ENCODE measurements around the gene PTPRA. TPM values are rescaled to one million over a fixed set of nuclear protein-coding genes. Genes with fewer than 3 reads are reported as not detected.

PTPRA gene
- total and polyA plus RNA-seq, 2 of the 4 experiments (the other 2 are of a cell fraction) = 35.0 to 50.0 TPM

DNA sequence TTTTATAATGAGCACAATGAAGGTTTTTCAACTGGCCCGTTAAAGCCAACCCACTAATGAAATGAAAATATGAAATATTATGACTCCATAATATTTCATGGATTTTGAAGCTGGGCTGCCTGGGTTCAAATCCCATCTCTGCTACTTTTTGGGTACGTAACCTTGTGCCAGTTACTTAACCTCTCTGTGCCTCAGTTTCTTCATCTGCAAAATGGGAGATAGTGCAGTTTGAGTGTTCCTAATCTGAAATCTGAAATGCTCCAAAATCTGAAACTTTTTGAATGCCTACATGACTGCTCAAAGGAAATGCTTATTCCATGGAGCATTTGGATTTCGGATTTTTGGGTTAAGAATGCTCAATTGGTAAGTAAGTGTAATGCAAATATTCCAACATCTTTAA lies 29.5 kb downstream of the PTPRA start:
- H3K18ac ChIP-seq (ENCODE audit: low read depth, low read length) = no peak overlapping the region

More for the DNA sequence above, 29.5 kb downstream of the PTPRA start:
- in situ Hi-C loops (cut with MboI; ENCODE audit: low sequenced_read_pairs) (no loop called here), dilution Hi-C loops (cut with HindIII; ENCODE audit: low sequenced_read_pairs, unreplicated experiment) (no loop called here), intact Hi-C loops (cut with micrococcal nuclease) (no loop called here)
- TF ChIP-seq, protein P1, sequence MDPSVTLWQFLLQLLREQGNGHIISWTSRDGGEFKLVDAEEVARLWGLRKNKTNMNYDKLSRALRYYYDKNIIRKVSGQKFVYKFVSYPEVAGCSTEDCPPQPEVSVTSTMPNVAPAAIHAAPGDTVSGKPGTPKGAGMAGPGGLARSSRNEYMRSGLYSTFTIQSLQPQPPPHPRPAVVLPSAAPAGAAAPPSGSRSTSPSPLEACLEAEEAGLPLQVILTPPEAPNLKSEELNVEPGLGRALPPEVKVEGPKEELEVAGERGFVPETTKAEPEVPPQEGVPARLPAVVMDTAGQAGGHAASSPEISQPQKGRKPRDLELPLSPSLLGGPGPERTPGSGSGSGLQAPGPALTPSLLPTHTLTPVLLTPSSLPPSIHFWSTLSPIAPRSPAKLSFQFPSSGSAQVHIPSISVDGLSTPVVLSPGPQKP (IDR thresholded peaks at IDR 0.05; ENCODE audit: borderline replicate concordance, low read depth, low read length) = no peak
- TF ChIP-seq RAD21 (IDR thresholded peaks at IDR 0.05; ENCODE audit: low read length) (no peak), SMC3 (IDR thresholded peaks at IDR 0.05; ENCODE audit: low read depth, low read length) (no peak), FOS (IDR thresholded peaks at IDR 0.05; ENCODE audit: low read depth, low read length) (no peak), RFX5 (IDR thresholded peaks at IDR 0.05; ENCODE audit: low read depth, low read length) (no peak), CEBPB (IDR thresholded peaks at IDR 0.05; ENCODE audit: low read depth, low read length) (no peak), MAFK (IDR thresholded peaks at IDR 0.05; ENCODE audit: low read depth, low read length) (no peak), NFE2L2 (IDR thresholded peaks at IDR 0.05; ENCODE audit: low read depth, low read length) (no peak), BHLHE40 (IDR thresholded peaks at IDR 0.05; ENCODE audit: low read depth, low read length) (no peak), MAZ (IDR thresholded peaks at IDR 0.05; ENCODE audit: borderline replicate concordance, low read depth, low read length) (no peak), CHD1 (IDR thresholded peaks at IDR 0.05; ENCODE audit: low read depth, low read length) (no peak), POLR2A (IDR thresholded peaks at IDR 0.05; ENCODE audit: low read depth, low read length) (no peak), MXI1 (IDR thresholded peaks at IDR 0.05; ENCODE audit: borderline replicate concordance, low read depth, low read length) (no peak), RCOR1 (IDR thresholded peaks at IDR 0.05; ENCODE audit: insufficient replicate concordance, low read length) (no peak)
- TF ChIP-seq, protein P2, sequence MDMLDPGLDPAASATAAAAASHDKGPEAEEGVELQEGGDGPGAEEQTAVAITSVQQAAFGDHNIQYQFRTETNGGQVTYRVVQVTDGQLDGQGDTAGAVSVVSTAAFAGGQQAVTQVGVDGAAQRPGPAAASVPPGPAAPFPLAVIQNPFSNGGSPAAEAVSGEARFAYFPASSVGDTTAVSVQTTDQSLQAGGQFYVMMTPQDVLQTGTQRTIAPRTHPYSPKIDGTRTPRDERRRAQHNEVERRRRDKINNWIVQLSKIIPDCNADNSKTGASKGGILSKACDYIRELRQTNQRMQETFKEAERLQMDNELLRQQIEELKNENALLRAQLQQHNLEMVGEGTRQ (IDR thresholded peaks at IDR 0.05; ENCODE audit: low read depth, low read length) = no peak
- TF ChIP-seq, protein P3, sequence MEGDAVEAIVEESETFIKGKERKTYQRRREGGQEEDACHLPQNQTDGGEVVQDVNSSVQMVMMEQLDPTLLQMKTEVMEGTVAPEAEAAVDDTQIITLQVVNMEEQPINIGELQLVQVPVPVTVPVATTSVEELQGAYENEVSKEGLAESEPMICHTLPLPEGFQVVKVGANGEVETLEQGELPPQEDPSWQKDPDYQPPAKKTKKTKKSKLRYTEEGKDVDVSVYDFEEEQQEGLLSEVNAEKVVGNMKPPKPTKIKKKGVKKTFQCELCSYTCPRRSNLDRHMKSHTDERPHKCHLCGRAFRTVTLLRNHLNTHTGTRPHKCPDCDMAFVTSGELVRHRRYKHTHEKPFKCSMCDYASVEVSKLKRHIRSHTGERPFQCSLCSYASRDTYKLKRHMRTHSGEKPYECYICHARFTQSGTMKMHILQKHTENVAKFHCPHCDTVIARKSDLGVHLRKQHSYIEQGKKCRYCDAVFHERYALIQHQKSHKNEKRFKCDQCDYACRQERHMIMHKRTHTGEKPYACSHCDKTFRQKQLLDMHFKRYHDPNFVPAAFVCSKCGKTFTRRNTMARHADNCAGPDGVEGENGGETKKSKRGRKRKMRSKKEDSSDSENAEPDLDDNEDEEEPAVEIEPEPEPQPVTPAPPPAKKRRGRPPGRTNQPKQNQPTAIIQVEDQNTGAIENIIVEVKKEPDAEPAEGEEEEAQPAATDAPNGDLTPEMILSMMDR (conservative IDR thresholded peaks at IDR 0.05; ENCODE audit: low read depth, low read length) = no peak
- Histone ChIP-seq H3K4me3 (ENCODE audit: insufficient read depth, low read depth, low read length) (no peak overlapping the region), H3K9me1 (ENCODE audit: insufficient read depth, low read length) (no peaks in the 10 kb centered on the region), H4K8ac (ENCODE audit: low read depth in 2 of 2, low read length in 2 of 2) (no peak overlapping the region), H3K36me3 (ENCODE audit: control insufficient read depth, insufficient read depth, low read length) (no peaks in the 10 kb centered on the region), H2BK5ac (ENCODE audit: low read depth, low read length, poor library complexity, severe bottlenecking) (no peak overlapping the region), H4K20me1 (ENCODE audit: insufficient read depth, low read length) (peaks cover 7% of the 10 kb centered on the region; the same call in 1 of the 2 replicates), H3K4me1 (ENCODE audit: control insufficient read depth, insufficient read depth, low read length) (no peaks in the 10 kb centered on the region), H3K27ac (ENCODE audit: insufficient read depth, low read length) (no peak overlapping the region), H2AK9ac (replicated peaks; ENCODE audit: low read depth, low read length, poor library complexity) (no peak overlapping the region), H3K14ac (replicated peaks; ENCODE audit: low read depth, low read length) (no peak overlapping the region), H3K27me3 (ENCODE audit: control insufficient read depth, insufficient read depth, low read length) (no peaks in the 10 kb centered on the region), H2AFZ (replicated peaks; ENCODE audit: low read length, poor library complexity) (no peak overlapping the region), H2AK5ac (ENCODE audit: low read depth, low read length) (no peak overlapping the region), H3K9ac (ENCODE audit: low read depth, low read length) (no peak overlapping the region), H3K9me3 (ENCODE audit: control insufficient read depth, insufficient read depth, low read length) (no peaks in the 10 kb centered on the region), H3K79me1 (ENCODE audit: low read depth in 1 of 2, low read length in 2 of 2) (peaks cover 21 to 44% of the 10 kb centered on the region in 2 experiments), H2BK20ac (ENCODE audit: low read depth, low read length) (no peak overlapping the region), H2BK120ac (ENCODE audit: low read depth, low read length) (no peak overlapping the region), H4K5ac (ENCODE audit: low read depth, low read length) (no peak overlapping the region), H4K91ac (ENCODE audit: insufficient read depth, low read depth, low read length) (no peak overlapping the region), H3K56ac (ENCODE audit: extremely low read depth, insufficient read depth, low read length) (no peak overlapping the region), H3K4ac (ENCODE audit: low read depth, low read length) (no peak overlapping the region), H2BK15ac (ENCODE audit: low read depth, low read length) (no peak overlapping the region), H3K4me2 (ENCODE audit: low read depth, low read length) (no peak overlapping the region), H3K23ac (ENCODE audit: low read depth, low read length) (no peak overlapping the region)
- ATAC-seq (ENCODE audit: low read depth) (no peak), DNase-seq (no peak)
- POLR2A ChIA-PET (ENCODE audit: unreplicated experiment) = no interaction called here
- CTCF ChIA-PET = interaction anchor here (0.6 kb wide), 1 partner anchor 21 kb away, joined by 4 read pairs; no protein-coding TSS in a partner anchor
- WGBS, 2 experiments (ENCODE audit: extremely low coverage in 2 of 2, insufficient read length in 1 of 2) = no CpG with 5 or more reads among the region's 3 CpGs
- BruUV-seq (replicated peaks) = no TSS peak

All from IMR-90 (cell line).